ENCODE measurements around the gene SARDH. TPM values are rescaled to one million over a fixed set of nuclear protein-coding genes. Genes with fewer than 3 reads are reported as not detected.

The SARDH gene
- polyA plus RNA-seq, 1 donor (not counting 4 experiments of a cell fraction or from before 2014, with no cell fraction given), result 0.03 TPM

DNA sequence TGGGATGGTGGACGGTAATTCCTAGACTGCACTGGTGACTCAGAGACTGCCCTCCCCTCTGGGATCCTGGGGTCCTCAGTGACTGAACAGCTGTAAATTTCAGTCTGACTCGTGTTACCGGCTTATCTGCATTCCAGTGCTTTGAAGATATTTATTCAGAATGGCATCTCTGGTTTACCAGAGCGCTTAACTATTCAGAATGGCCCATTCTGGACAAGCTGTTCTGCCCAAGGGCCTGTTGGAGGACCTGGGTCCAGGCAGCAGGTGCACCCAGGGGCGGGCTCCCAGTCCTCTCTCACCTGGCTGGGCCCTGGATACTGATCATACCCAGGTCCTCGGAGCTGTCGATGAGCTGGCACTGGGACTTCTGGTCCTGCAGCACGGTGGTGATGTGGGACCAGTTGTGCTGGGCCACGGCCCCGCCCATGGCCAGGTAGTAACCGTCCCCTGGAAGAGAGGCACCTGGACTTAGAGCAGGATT is 48.0 kb downstream of the SARDH start:
- DNase-seq (ENCODE audit: low read depth, low spot score) (no peak), FAIRE-seq (no peak)
- H3K36me3 ChIP-seq (ENCODE audit: control insufficient read depth in 2 of 2, extremely low read depth in 1 of 2, insufficient read depth in 2 of 2, low read length in 2 of 2), result no peaks in the 10 kb centered on the region
- dilution Hi-C loops (cut with MboI; ENCODE audit: extremely low pct_ligation_motif_present, low sequenced_read_pairs), result no loop called here
- H3K27me3 ChIP-seq (ENCODE audit: control insufficient read depth, extremely low read depth, insufficient read depth, low read length), result peaks cover 3% of the 10 kb centered on the region
- H2AFZ ChIP-seq (ENCODE audit: control insufficient read depth, low read length), result no peak overlapping the region
- H3K79me2 ChIP-seq (ENCODE audit: control insufficient read depth, insufficient read depth, low read length), result no peaks in the 10 kb centered on the region
- H3K27ac ChIP-seq (ENCODE audit: control insufficient read depth, insufficient read depth, low read length), result no peak overlapping the region
- H3K9me1 ChIP-seq (ENCODE audit: control insufficient read depth, extremely low read depth, insufficient read depth, low read length), result no peaks in the 10 kb centered on the region
- H3K9me3 ChIP-seq (ENCODE audit: control insufficient read depth, low read depth, low read length), result no peaks in the 10 kb centered on the region
- H3K4me1 ChIP-seq (ENCODE audit: control insufficient read depth, extremely low read depth, insufficient read depth, low read length), result no peaks in the 10 kb centered on the region
- no peaks in the 10 kb centered on the region for H4K20me1 ChIP-seq (ENCODE audit: control insufficient read depth, extremely low read depth, insufficient read depth, low read length)
- no peak overlapping the region for H3K9ac ChIP-seq (ENCODE audit: control insufficient read depth, extremely low read depth, insufficient read depth, low read length)
- TF ChIP-seq, protein P1, sequence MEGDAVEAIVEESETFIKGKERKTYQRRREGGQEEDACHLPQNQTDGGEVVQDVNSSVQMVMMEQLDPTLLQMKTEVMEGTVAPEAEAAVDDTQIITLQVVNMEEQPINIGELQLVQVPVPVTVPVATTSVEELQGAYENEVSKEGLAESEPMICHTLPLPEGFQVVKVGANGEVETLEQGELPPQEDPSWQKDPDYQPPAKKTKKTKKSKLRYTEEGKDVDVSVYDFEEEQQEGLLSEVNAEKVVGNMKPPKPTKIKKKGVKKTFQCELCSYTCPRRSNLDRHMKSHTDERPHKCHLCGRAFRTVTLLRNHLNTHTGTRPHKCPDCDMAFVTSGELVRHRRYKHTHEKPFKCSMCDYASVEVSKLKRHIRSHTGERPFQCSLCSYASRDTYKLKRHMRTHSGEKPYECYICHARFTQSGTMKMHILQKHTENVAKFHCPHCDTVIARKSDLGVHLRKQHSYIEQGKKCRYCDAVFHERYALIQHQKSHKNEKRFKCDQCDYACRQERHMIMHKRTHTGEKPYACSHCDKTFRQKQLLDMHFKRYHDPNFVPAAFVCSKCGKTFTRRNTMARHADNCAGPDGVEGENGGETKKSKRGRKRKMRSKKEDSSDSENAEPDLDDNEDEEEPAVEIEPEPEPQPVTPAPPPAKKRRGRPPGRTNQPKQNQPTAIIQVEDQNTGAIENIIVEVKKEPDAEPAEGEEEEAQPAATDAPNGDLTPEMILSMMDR (optimal IDR thresholded peaks at IDR 0.05 in 1 of 3, IDR thresholded peaks at IDR 0.05 in 1 of 3, conservative IDR thresholded peaks at IDR 0.05 in 1 of 3; ENCODE audit: extremely low read depth in 1 of 3, insufficient read depth in 2 of 3, low read length in 3 of 3), result no peak
- no peak for TF ChIP-seq EZH2 (IDR thresholded peaks at IDR 0.05; ENCODE audit: low read length)
- H3K4me3 ChIP-seq (ENCODE audit: control insufficient read depth in 2 of 3, extremely low read depth in 1 of 3, insufficient read depth in 2 of 3, low read depth in 1 of 3, low read length in 3 of 3), result no peak overlapping the region
- no peak overlapping the region for H3K4me2 ChIP-seq (ENCODE audit: control insufficient read depth, extremely low read depth, insufficient read depth, low read depth, low read length)

DNA sequence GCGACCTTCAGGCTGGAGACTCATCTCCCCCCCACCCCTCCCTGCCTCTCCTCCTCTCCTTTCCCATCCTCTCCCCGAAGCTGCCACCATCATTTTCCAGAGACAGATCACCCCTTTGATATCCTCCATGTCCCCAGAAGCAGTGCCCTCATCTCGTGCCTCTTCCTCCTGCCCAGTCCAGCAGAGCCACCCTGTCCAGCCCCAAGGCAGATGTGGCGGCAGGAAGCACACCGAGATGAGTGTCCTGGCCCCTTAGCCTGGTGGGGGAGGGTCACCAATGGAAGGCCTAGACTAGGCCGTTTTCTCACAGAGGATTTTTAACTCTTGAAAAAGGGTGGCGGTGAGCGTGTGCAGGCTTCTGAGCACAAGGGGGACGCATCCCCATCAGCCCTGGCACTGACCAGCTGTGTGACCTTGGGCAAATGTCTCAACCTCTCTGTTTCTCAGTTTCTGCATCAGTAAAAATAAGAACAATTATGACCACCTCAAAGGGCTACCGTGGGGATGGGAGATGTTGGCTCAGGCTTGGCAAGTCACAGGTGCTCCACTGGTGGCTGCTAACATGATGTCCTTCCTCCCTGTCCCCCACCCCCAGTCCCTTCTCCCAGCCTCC is 48.9 kb downstream of the SARDH start:
- dilution Hi-C loops (cut with MboI; ENCODE audit: extremely low pct_ligation_motif_present, low sequenced_read_pairs), result no loop called here
- FAIRE-seq, result no peak
- Histone ChIP-seq H2AFZ (ENCODE audit: control insufficient read depth, low read length) (no peak overlapping the region), H3K9me3 (ENCODE audit: control insufficient read depth, low read depth, low read length) (no peaks in the 10 kb centered on the region), H3K9me1 (ENCODE audit: control insufficient read depth, extremely low read depth, insufficient read depth, low read length) (no peaks in the 10 kb centered on the region), H3K27me3 (ENCODE audit: control insufficient read depth, extremely low read depth, insufficient read depth, low read length) (peaks cover 3% of the 10 kb centered on the region), H3K27ac (ENCODE audit: control insufficient read depth, insufficient read depth, low read length) (no peak overlapping the region), H3K4me2 (ENCODE audit: control insufficient read depth, extremely low read depth, insufficient read depth, low read depth, low read length) (no peak overlapping the region), H3K79me2 (ENCODE audit: control insufficient read depth, insufficient read depth, low read length) (no peaks in the 10 kb centered on the region), H3K4me1 (ENCODE audit: control insufficient read depth, extremely low read depth, insufficient read depth, low read length) (no peaks in the 10 kb centered on the region), H3K9ac (ENCODE audit: control insufficient read depth, extremely low read depth, insufficient read depth, low read length) (no peak overlapping the region), H4K20me1 (ENCODE audit: control insufficient read depth, extremely low read depth, insufficient read depth, low read length) (no peaks in the 10 kb centered on the region), H3K36me3 (ENCODE audit: control insufficient read depth in 2 of 2, extremely low read depth in 1 of 2, insufficient read depth in 2 of 2, low read length in 2 of 2) (no peaks in the 10 kb centered on the region), H3K4me3 (ENCODE audit: control insufficient read depth in 2 of 3, extremely low read depth in 1 of 3, insufficient read depth in 2 of 3, low read depth in 1 of 3, low read length in 3 of 3) (no peak overlapping the region)
- no peak for DNase-seq (ENCODE audit: low read depth, low spot score)
- TF ChIP-seq, protein P1 (optimal IDR thresholded peaks at IDR 0.05 in 1 of 3, IDR thresholded peaks at IDR 0.05 in 1 of 3, conservative IDR thresholded peaks at IDR 0.05 in 1 of 3; ENCODE audit: extremely low read depth in 1 of 3, insufficient read depth in 2 of 3, low read length in 3 of 3), result no peak
- no peak for TF ChIP-seq EZH2 (IDR thresholded peaks at IDR 0.05; ENCODE audit: low read length)

Data from keratinocyte (primary cell).